Measurements from ENCODE around the gene TMEM82. TPM values are rescaled to one million over a fixed set of nuclear protein-coding genes. Genes with fewer than 3 reads are reported as not detected.

The TMEM82 gene
- total and polyA plus RNA-seq, 2 experiments from 2014 or later = 0.42 TPM; not detected in 1

GRCh38 chr1:15730423-15730822 lies 11.9 kb upstream of the TMEM82 start:
- H3K36me3 Mint-ChIP-seq (ENCODE audit: low read depth) = peaks cover 37% of the 10 kb centered on the region
- Histone ChIP-seq H3K27ac (ENCODE audit: low read depth) (no peak overlapping the region), H3K79me2 (replicated peaks; ENCODE audit: insufficient read depth) (no peaks in the 10 kb centered on the region), H2AFZ (no peak overlapping the region), H3K4me1 (ENCODE audit: insufficient read depth) (no peaks in the 10 kb centered on the region), H3K4me3 (no peak overlapping the region), H3K9me2 (ENCODE audit: insufficient read depth) (no peaks in the 10 kb centered on the region), H3K36me3 (ENCODE audit: insufficient read depth) (no peaks in the 10 kb centered on the region), H3F3A (replicated peaks; ENCODE audit: low read depth) (no peaks in the 10 kb centered on the region), H3K27me3 (ENCODE audit: insufficient read depth) (no peaks in the 10 kb centered on the region), H3K4me2 (no peak overlapping the region), H4K20me1 (replicated peaks; ENCODE audit: insufficient read depth) (no peaks in the 10 kb centered on the region)
- ATAC-seq (no peak), DNase-seq (ENCODE audit: low spot score) (no peak)
- H3K4me3 Mint-ChIP-seq = no peak overlapping the region
- H3K27ac Mint-ChIP-seq = no peak overlapping the region
- H3K4me1 Mint-ChIP-seq = no peaks in the 10 kb centered on the region
- no peaks in the 10 kb centered on the region for H3K9me3 Mint-ChIP-seq
- H3K27me3 Mint-ChIP-seq (ENCODE audit: insufficient read depth, low read depth, poor library complexity) = peaks cover 12% of the 10 kb centered on the region
- TF ChIP-seq ZNF331 (CRISPR knock-in tag; IDR thresholded peaks at IDR 0.05; ENCODE audit: low read depth) = no peak
- TF ChIP-seq, protein P1, sequence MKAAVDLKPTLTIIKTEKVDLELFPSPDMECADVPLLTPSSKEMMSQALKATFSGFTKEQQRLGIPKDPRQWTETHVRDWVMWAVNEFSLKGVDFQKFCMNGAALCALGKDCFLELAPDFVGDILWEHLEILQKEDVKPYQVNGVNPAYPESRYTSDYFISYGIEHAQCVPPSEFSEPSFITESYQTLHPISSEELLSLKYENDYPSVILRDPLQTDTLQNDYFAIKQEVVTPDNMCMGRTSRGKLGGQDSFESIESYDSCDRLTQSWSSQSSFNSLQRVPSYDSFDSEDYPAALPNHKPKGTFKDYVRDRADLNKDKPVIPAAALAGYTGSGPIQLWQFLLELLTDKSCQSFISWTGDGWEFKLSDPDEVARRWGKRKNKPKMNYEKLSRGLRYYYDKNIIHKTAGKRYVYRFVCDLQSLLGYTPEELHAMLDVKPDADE (IDR thresholded peaks at IDR 0.05) = no peak
- no peak for TF ChIP-seq POLR2AphosphoS5 (IDR thresholded peaks at IDR 0.05; ENCODE audit: low read depth)
- TF ChIP-seq, protein P2, sequence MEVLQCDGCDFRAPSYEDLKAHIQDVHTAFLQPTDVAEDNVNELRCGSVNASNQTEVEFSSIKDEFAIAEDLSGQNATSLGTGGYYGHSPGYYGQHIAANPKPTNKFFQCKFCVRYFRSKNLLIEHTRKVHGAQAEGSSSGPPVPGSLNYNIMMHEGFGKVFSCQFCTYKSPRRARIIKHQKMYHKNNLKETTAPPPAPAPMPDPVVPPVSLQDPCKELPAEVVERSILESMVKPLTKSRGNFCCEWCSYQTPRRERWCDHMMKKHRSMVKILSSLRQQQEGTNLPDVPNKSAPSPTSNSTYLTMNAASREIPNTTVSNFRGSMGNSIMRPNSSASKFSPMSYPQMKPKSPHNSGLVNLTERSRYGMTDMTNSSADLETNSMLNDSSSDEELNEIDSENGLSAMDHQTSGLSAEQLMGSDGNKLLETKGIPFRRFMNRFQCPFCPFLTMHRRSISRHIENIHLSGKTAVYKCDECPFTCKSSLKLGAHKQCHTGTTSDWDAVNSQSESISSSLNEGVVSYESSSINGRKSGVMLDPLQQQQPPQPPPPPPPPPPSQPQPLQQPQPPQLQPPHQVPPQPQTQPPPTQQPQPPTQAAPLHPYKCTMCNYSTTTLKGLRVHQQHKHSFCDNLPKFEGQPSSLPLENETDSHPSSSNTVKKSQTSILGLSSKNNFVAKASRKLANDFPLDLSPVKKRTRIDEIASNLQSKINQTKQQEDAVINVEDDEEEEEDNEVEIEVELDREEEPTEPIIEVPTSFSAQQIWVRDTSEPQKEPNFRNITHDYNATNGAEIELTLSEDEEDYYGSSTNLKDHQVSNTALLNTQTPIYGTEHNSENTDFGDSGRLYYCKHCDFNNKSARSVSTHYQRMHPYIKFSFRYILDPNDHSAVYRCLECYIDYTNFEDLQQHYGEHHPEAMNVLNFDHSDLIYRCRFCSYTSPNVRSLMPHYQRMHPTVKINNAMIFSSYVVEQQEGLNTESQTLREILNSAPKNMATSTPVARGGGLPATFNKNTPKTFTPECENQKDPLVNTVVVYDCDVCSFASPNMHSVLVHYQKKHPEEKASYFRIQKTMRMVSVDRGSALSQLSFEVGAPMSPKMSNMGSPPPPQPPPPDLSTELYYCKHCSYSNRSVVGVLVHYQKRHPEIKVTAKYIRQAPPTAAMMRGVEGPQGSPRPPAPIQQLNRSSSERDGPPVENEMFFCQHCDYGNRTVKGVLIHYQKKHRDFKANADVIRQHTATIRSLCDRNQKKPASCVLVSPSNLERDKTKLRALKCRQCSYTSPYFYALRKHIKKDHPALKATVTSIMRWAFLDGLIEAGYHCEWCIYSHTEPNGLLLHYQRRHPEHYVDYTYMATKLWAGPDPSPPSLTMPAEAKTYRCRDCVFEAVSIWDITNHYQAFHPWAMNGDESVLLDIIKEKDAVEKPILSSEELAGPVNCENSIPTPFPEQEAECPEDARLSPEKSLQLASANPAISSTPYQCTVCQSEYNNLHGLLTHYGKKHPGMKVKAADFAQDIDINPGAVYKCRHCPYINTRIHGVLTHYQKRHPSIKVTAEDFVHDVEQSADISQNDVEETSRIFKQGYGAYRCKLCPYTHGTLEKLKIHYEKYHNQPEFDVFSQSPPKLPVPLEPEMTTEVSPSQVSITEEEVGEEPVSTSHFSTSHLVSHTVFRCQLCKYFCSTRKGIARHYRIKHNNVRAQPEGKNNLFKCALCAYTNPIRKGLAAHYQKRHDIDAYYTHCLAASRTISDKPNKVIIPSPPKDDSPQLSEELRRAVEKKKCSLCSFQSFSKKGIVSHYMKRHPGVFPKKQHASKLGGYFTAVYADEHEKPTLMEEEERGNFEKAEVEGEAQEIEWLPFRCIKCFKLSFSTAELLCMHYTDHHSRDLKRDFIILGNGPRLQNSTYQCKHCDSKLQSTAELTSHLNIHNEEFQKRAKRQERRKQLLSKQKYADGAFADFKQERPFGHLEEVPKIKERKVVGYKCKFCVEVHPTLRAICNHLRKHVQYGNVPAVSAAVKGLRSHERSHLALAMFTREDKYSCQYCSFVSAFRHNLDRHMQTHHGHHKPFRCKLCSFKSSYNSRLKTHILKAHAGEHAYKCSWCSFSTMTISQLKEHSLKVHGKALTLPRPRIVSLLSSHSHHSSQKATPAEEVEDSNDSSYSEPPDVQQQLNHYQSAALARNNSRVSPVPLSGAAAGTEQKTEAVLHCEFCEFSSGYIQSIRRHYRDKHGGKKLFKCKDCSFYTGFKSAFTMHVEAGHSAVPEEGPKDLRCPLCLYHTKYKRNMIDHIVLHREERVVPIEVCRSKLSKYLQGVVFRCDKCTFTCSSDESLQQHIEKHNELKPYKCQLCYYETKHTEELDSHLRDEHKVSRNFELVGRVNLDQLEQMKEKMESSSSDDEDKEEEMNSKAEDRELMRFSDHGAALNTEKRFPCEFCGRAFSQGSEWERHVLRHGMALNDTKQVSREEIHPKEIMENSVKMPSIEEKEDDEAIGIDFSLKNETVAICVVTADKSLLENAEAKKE (CRISPR knock-in tag; IDR thresholded peaks at IDR 0.05) = no peak
- TF ChIP-seq EZH2 (IDR thresholded peaks at IDR 0.05; ENCODE audit: low read depth, unreplicated experiment) = no peak
- TF ChIP-seq JUNB (IDR thresholded peaks at IDR 0.05; ENCODE audit: unreplicated experiment) = no peak
- no peak for TF ChIP-seq REST (IDR thresholded peaks at IDR 0.05; ENCODE audit: unreplicated experiment)
- no peak for TF ChIP-seq NANOG (IDR thresholded peaks at IDR 0.05; ENCODE audit: borderline replicate concordance)
- no peak for TF ChIP-seq CTCF (conservative IDR thresholded peaks at IDR 0.05; ENCODE audit: low read depth in 2 of 2)
- no peak for TF ChIP-seq ZNF114 (CRISPR knock-in tag; IDR thresholded peaks at IDR 0.05)

Data from GM23338 (cell line).